ENCODE data around the gene DCST1. TPM values are rescaled to one million over a fixed set of nuclear protein-coding genes. Genes with fewer than 3 reads are reported as not detected.

The DCST1 gene
- polyA plus RNA-seq, 1 donor: 0.58 TPM

- DNase-seq: no peak
Observed at GRCh38 chr1:155073377-155074242, 40.0 kb downstream of the DCST1 start.

DNA sequence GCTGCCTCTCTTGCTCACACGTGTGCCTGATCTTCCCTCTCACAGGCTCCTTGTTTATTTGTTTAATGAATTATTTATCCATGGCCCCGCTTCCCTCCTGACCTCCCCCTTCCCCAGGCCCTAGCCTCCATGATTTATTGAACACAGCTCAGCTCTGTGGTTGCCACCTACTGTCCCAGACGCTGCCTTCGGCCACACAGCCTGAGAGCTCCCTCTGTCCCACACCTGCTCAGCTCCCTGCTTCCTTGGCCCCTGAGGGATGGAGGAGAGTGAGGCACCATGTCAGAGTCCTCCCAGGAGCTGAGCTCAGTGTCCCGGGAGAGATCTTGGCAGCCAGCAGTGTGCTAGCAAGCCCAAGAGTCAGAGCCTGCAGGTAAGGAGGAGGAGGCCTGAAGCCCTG is 41.9 kb downstream of the DCST1 start:
- no peak for DNase-seq

GRCh38 chr1:155076371-155076770 is 42.7 kb downstream of the DCST1 start:
- DNase-seq: no peak

GRCh38 chr1:155077346-155077745 is 43.7 kb downstream of the DCST1 start:
- no peak for DNase-seq

DNA sequence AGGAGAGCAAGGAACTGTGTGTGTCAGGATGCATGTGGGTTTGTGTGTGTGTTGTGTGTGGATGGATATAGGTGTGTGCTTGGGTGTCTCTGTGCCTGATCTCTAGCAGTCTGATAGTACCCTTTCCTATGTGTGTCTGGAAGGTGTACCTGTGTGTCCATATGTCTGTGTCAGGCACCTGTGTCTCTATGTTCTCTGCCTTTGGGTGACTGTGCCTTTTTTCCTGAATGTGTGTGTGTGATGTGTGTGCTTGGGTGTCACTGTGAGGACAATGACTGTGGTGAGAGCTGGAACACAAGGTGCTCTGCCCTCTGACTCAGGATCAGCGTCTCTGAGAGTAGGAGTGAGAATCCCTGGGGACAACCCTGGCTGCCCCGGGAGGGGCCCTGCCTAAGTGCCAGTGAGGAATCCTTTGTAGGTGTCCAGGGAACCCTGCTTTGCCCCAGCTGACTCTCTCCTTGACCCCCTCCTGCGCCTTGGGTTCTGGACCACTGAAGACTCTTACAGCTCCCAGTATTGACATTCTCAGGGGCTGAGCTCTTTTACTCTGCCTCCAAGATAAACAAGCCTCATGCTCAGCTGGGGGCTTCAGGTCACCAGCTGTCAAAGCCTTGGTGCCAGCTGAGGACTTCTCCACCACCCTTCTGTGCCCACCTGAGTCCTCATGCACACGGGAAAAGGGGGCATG is 44.3 kb downstream of the DCST1 start:
- no peak for DNase-seq

- DNase-seq: peak; percentile 81
Observed at GRCh38 chr1:155078469-155079209, 45.0 kb downstream of the DCST1 start, which contains the start of gene EFNA3. Gene EFNA3, plus strand, starts transcription at chr1:155078837. Its CDS starts 105 bp downstream, at chr1:155078942.

GRCh38 chr1:155079210-155079486 is 45.5 kb downstream of the DCST1 start:
- no peak for DNase-seq

DNA sequence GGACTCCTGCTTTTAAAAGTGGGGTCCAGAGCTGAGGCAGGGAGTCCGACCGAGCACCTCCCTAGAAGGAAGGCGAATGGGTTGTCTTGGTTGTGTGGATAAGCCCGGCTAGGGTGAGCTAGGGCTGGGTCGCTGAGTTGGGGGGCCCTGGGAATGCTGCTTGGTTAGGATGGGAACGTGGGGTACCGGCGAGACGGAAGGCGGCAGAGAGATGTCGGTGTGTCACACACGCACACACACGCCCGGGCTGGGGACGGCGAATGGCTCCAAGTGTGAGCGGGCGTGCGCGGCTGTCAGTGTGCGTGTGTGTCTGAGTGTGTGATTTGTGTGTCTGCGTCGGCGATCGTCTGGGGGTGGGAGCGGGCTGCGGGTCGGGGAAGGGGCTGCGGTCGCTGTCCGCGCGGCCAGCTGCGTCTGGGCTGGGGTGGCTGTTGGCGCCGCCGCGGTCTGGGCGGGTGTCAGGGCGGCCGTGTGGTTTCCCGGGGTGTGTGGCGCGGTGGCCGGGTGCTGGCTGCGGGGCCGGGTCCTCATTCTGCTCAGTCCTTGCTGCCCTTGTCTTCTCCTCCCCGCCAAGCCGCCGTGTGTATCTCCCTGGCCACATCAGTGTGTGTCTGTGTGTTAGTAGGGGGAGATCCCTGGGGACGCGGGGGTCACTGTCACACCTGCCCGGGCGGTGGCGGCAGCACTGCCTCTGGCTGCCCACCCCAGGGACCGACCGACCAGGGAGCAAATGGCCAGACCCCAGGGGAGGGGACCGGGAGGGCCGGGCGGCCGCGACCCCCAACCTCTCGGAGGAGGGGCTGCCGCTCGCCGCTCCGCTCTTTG is 46.1 kb downstream of the DCST1 start:
- no peak for DNase-seq

- DNase-seq: peak; percentile 85
Observed at GRCh38 chr1:155080312-155081228, 46.9 kb downstream of the DCST1 start.

GRCh38 chr1:155081472-155082300 is 48.1 kb downstream of the DCST1 start:
- DNase-seq: no peak

DNA sequence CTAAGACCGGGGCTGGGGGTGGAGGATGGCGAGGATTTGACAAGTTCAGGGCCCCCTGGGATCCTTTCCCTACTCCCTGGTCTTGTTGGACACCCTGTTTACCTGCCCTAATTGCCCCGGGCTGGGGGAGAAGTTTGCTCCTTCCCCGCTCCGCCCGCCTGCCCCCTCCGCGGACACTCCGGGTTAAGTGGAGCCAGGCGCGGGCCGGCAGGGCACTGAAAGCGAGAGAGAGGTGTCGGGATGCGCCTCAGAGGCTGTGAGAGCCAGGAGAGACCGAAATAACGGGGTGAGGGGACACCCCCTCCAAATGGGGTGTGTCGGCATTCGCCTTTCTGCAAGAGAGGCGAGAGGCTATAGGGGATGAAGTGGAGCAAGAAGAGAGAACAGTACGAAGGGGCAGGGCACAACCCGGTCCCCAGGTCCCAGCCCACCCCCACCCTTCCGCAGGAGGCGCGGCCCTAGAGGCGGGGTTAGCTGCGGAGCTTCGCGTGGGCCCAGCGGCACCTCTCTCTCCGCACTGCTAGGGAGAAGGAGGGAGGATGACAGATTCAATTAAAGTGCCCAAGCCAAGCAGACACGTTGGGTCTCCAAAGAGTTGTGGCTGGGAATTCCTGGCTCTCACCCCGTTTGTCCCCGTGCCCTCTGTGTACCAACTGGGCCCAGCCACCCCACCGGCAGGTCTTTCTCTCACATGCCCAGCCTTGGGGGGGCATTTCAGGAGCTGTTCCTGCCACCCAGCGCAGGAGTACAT is 48.9 kb downstream of the DCST1 start:
- no peak for DNase-seq

- DNase-seq: no peak
Observed at GRCh38 chr1:155083052-155083541, 49.5 kb downstream of the DCST1 start.

GRCh38 chr1:155083865-155084721 is 50.5 kb downstream of the DCST1 start:
- no peak for DNase-seq

DNA sequence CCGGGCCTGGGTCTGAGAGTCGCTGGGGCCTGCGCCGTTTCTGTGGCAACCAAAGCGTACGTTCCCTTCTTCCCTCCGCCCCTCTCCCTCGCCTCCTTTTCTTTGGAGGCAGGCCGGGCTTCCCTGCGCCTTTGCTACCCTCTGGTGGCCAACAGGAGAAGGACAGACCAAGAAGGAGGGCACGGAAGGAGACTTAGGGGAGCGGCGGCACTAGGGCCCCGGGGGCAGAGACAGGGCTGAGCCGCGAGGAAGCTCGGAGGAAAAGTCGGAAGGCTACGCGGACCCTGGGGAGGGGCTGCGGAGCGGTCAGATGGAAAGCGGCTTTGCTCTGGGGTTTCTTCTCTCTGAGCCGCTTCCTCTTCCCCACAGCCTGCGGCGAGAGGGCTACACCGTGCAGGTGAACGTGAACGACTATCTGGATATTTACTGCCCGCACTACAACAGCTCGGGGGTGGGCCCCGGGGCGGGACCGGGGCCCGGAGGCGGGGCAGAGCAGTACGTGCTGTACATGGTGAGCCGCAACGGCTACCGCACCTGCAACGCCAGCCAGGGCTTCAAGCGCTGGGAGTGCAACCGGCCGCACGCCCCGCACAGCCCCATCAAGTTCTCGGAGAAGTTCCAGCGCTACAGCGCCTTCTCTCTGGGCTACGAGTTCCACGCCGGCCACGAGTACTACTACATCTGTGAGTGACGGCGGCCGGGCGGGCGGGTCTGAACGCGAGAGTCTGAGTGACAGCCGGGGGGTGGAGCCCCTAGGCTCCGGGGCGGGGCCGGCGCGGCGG is 51.3 kb downstream of the DCST1 start:
- DNase-seq: peak; percentile 99

GRCh38 chr1:155085504-155086127 is 52.0 kb downstream of the DCST1 start:
- no peak for DNase-seq

DNA sequence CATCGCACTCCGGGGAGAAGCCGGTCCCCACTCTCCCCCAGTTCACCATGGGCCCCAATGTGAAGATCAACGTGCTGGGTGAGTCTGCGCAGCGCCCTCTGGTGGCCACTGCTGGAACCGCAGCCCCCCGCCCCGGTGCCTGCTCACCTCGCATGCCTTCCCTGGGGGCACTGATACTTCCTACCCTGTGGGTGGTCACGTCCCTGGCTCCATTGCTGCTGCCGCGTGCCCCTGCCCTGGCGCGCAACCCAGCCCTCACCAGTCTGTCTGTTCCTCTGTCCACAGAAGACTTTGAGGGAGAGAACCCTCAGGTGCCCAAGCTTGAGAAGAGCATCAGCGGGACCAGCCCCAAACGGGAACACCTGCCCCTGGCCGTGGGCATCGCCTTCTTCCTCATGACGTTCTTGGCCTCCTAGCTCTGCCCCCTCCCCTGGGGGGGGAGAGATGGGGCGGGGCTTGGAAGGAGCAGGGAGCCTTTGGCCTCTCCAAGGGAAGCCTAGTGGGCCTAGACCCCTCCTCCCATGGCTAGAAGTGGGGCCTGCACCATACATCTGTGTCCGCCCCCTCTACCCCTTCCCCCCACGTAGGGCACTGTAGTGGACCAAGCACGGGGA is 52.6 kb downstream of the DCST1 start:
- DNase-seq: no peak

Measured in left kidney (tissue), 2 donors.